ENCODE measurements around the gene EMC6. TPM values are rescaled to one million over a fixed set of nuclear protein-coding genes. Genes with fewer than 3 reads are reported as not detected.

Gene EMC6
- total RNA-seq, 5 donors from 2014 or later (not counting 1 experiment from before 2014, with no cell fraction given), result 22.4 to 36.2 (median 33.6) TPM

DNA sequence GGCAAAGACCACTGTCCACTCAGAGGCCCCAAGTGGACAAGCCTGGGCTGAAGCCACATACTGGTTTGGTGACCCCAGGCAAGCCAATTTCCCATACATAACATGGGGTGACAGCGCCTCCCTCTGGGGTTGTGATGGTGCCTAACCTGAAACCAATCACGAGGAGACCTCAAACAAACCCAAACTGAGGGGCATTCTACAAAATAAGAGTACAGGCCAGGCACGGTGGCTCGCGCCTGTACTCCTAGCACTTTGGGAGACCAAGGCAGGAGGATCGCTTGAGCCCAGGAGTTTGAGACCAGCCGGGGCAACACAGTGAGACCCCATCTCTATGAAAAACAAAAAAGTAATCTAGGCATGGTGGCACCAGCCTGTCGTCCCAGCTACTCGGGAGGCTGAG lies 23.7 kb downstream of the EMC6 start:
- Mint-ChIP-seq H3K9me3 (no peaks in the 10 kb centered on the region), H3K4me3 (no peak overlapping the region), H3K27ac (peak overlapping the region in 1 of 2 donors; percentile 55), H3K36me3 (peaks cover 15% of the 10 kb centered on the region), H3K27me3 (no peaks in the 10 kb centered on the region), H3K4me1 (peaks cover 15 to 43% (median 24%) of the 10 kb centered on the region in 3 donors)
- ATAC-seq (replicated peaks in 1 of 4) (no peak), DNase-seq (no peak)
- peaks cover 18 to 21% of the 10 kb centered on the region in 2 donors for H3K36me3 ChIP-seq (ENCODE audit: control insufficient read depth in 2 of 2, extremely low read depth in 1 of 2, insufficient read depth in 1 of 2, low read length in 1 of 2)
- ChIA-PET POLR2A (no interaction called here), CTCF (interaction anchor here in 1 of 2 donors (0.6 kb wide), 1 partner anchor 321 kb away, joined by 4 read pairs; no protein-coding TSS in a partner anchor)
- no peak overlapping the region for H3K4me3 ChIP-seq (ENCODE audit: control insufficient read depth in 1 of 2, extremely low read depth in 1 of 2, low read length in 1 of 2)
- 92% methylated on average over 8 of the region's 9 CpGs for WGBS (ENCODE audit: insufficient coverage)
- H3K4me1 ChIP-seq (ENCODE audit: control insufficient read depth in 1 of 2, extremely low read depth in 1 of 2, insufficient read depth in 2 of 2, low read length in 2 of 2), result peaks cover 5 to 35% of the 10 kb centered on the region in 2 experiments
- H3K27ac ChIP-seq (ENCODE audit: low read length), result no peak overlapping the region
- H3K9me3 ChIP-seq, result no peaks in the 10 kb centered on the region
- H3K27me3 ChIP-seq (replicated peaks in 1 of 2; ENCODE audit: control insufficient read depth in 2 of 2, extremely low read depth in 1 of 2, insufficient read depth in 2 of 2, low read length in 1 of 2), result no peaks in the 10 kb centered on the region

DNA sequence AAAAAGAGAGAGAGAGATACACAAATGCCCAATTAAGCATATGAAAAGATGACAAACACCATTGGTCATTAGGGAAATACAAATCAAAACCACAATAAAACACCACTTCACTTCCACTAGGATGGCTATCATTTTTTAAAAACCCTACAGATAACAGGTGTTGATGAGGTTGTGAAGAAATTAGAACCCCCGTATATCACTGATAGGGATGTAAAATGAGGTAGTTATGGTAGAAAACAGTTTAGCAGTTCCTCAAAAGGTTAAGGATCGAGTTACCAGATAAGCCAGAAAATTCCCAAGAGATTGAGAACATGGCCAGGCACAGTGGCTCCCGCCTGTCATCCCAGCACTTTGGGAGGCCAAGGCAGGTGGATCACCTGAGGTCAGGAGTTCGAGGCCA lies 24.5 kb downstream of the EMC6 start:
- Mint-ChIP-seq H3K27me3 (no peaks in the 10 kb centered on the region), H3K36me3 (peaks cover 15% of the 10 kb centered on the region), H3K27ac (peak overlapping the region; percentile 35 to 63), H3K9me3 (no peaks in the 10 kb centered on the region), H3K4me1 (peaks cover 15 to 43% (median 24%) of the 10 kb centered on the region in 3 donors), H3K4me3 (peak overlapping the region in 1 of 3 donors; percentile 52)
- Histone ChIP-seq H3K4me3 (ENCODE audit: control insufficient read depth in 1 of 2, extremely low read depth in 1 of 2, low read length in 1 of 2) (no peak overlapping the region), H3K9me3 (no peaks in the 10 kb centered on the region), H3K27me3 (replicated peaks in 1 of 2; ENCODE audit: control insufficient read depth in 2 of 2, extremely low read depth in 1 of 2, insufficient read depth in 2 of 2, low read length in 1 of 2) (no peaks in the 10 kb centered on the region), H3K27ac (ENCODE audit: low read length) (no peak overlapping the region), H3K4me1 (ENCODE audit: control insufficient read depth in 1 of 2, extremely low read depth in 1 of 2, insufficient read depth in 2 of 2, low read length in 2 of 2) (peaks cover 5 to 35% of the 10 kb centered on the region in 2 experiments), H3K36me3 (ENCODE audit: control insufficient read depth in 2 of 2, extremely low read depth in 1 of 2, insufficient read depth in 1 of 2, low read length in 1 of 2) (peaks cover 18 to 21% of the 10 kb centered on the region in 2 donors)
- 93% methylated on average over 2 of the region's 4 CpGs for WGBS (ENCODE audit: insufficient coverage)
- no peak for ATAC-seq (replicated peaks in 1 of 4)
- no peak for DNase-seq
- POLR2A ChIA-PET, result no interaction called here
- CTCF ChIA-PET, result interaction anchor here in 1 of 2 donors (0.6 kb wide), 1 partner anchor 320 kb away, joined by 4 read pairs; no protein-coding TSS in a partner anchor

DNA sequence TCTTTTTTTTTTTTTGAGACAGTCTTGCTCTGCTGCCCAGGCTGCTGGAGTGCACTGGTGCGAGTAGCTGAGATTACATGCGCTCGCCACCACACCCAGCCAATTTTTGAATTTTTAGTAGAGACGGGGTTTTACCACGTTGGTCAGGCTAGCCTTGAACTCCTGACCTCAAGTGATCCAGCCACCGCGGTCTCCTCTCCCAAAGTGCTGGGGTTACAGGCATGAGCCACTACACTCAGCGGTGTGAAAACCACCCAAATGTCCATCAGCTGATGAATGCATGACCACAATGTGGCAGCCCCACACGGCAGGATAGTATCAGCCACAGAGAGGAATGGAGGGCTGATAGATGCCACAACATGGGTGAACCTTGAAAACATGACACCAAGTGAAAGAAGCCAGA lies 25.2 kb downstream of the EMC6 start:
- H3K4me1 Mint-ChIP-seq, result peaks cover 15 to 40% (median 24%) of the 10 kb centered on the region in 3 donors
- Histone ChIP-seq H3K36me3 (ENCODE audit: control insufficient read depth in 2 of 2, extremely low read depth in 1 of 2, insufficient read depth in 1 of 2, low read length in 1 of 2) (peaks cover 16 to 18% of the 10 kb centered on the region in 2 donors), H3K9me3 (no peaks in the 10 kb centered on the region), H3K27ac (ENCODE audit: low read length) (peak overlapping the region; percentile 19), H3K4me3 (ENCODE audit: control insufficient read depth in 1 of 2, extremely low read depth in 1 of 2, low read length in 1 of 2) (no peak overlapping the region), H3K27me3 (replicated peaks in 1 of 2; ENCODE audit: control insufficient read depth in 2 of 2, extremely low read depth in 1 of 2, insufficient read depth in 2 of 2, low read length in 1 of 2) (no peaks in the 10 kb centered on the region), H3K4me1 (ENCODE audit: control insufficient read depth in 1 of 2, extremely low read depth in 1 of 2, insufficient read depth in 2 of 2, low read length in 2 of 2) (peaks cover 5 to 35% of the 10 kb centered on the region in 2 experiments)
- no peaks in the 10 kb centered on the region for H3K27me3 Mint-ChIP-seq
- 30% methylated on average over 3 of the region's 9 CpGs for WGBS (ENCODE audit: insufficient coverage)
- peak in 9 of 35 experiments; percentile 9 to 48 (median 23) for DNase-seq
- peak overlapping the region; percentile 58 to 80 for H3K27ac Mint-ChIP-seq
- POLR2A ChIA-PET, result interaction anchor here in 1 of 2 donors (0.9 kb wide), 1 partner anchor 351 kb away, joined by 3 read pairs; no protein-coding TSS in a partner anchor
- H3K9me3 Mint-ChIP-seq, result no peaks in the 10 kb centered on the region
- H3K4me3 Mint-ChIP-seq, result peak overlapping the region; percentile 80 to 86 (median 86)
- CTCF ChIA-PET, result no interaction called here
- peak in 1 of 4 experiments; percentile 14 for ATAC-seq (replicated peaks in 1 of 4)
- H3K36me3 Mint-ChIP-seq, result peaks cover 15% of the 10 kb centered on the region

DNA sequence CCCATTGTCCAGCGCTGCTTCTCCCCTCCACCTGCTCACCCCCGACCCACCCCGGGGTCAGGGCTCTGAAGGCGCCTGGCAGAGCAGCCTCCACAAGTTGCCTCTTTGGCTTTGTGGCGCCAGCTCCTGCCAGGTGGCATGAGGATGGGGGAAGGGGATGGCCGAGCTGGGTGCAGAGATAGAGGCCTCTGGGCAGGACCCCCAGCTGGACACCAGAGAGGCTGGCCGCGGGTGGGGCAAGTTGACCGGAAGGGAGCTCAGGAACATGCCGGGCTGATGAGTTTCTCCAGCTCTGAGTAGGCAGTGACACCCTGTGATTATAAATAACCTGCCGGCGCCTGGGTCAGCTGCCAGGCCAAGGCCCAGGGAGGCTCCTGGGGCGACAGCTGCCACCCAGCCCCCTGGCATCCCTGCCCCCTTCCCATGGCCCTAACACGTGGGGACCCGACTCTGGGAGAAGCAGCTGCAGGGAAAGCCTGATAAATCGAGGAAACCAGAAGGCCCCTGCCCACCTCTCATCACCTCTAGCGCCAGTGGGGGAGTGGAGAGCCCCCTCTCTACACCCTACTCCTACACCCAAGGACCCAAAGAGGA lies 26.6 kb downstream of the EMC6 start:
- Histone ChIP-seq H3K36me3 (ENCODE audit: control insufficient read depth in 2 of 2, extremely low read depth in 1 of 2, insufficient read depth in 1 of 2, low read length in 1 of 2) (peaks cover 8 to 9% of the 10 kb centered on the region in 2 donors), H3K4me3 (ENCODE audit: control insufficient read depth in 1 of 2, extremely low read depth in 1 of 2, low read length in 1 of 2) (peak overlapping the region; percentile 66 to 76), H3K27ac (ENCODE audit: low read length) (peak overlapping the region; percentile 51), H3K4me1 (ENCODE audit: control insufficient read depth in 1 of 2, extremely low read depth in 1 of 2, insufficient read depth in 2 of 2, low read length in 2 of 2) (peaks cover 5 to 35% of the 10 kb centered on the region in 2 experiments), H3K27me3 (replicated peaks in 1 of 2; ENCODE audit: control insufficient read depth in 2 of 2, extremely low read depth in 1 of 2, insufficient read depth in 2 of 2, low read length in 1 of 2) (no peaks in the 10 kb centered on the region), H3K9me3 (no peaks in the 10 kb centered on the region)
- CTCF ChIA-PET, result interaction anchor here in 1 of 2 donors (0.6 to 1.5 kb wide), 2 partner anchors 12 to 1117 kb away, joined by 4 to 5 read pairs; no protein-coding TSS in a partner anchor
- DNase-seq (no peak), ATAC-seq (replicated peaks in 1 of 4) (peak; percentile 14 to 31 (median 26))
- H3K27ac Mint-ChIP-seq, result peak overlapping the region in 1 of 2 donors; percentile 61
- no peaks in the 10 kb centered on the region for H3K27me3 Mint-ChIP-seq
- POLR2A ChIA-PET, result no interaction called here
- H3K4me3 Mint-ChIP-seq, result peak overlapping the region; percentile 80 to 86 (median 86)
- H3K36me3 Mint-ChIP-seq, result peaks cover 9% of the 10 kb centered on the region
- peaks cover 15 to 36% (median 24%) of the 10 kb centered on the region in 3 donors for H3K4me1 Mint-ChIP-seq
- 13% methylated on average over 9 of the region's 17 CpGs for WGBS (ENCODE audit: insufficient coverage)
- H3K9me3 Mint-ChIP-seq, result no peaks in the 10 kb centered on the region

DNA sequence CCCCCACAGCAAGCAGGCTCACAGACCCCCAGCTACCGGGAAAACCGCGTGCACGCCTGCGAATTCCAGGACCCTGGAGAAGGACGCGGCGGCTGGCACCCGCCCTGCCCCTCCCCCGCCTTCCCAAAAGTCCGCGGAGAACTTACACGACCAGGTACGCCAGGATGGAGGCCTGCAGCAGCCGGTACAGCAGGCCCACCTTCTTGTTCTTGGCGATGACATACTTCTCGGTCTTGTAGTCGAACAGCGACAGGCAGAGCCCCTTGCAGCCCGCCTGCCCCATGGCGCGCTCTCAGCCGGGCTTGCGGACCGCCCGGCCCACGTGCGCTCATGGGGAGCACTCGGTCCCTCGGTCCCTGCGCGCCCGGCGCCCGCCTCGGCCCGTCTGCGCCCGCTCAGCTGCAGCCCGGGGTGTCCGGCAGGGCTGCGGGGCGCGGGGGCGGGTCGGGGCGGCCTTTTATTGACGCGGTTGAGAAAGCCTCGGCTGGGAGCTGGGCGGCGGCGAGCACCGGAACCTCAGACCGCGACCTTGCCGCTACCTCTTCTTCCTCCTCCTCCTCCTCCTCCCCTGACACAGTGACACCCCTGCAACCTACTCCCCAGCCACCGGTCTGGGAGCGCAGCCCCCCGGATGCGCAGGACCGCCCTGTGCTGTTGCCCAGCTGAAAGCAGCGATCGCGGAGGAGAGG lies 27.3 kb downstream of the EMC6 start, which contains the start of gene P2RX5:
TSS of gene P2RX5 (minus strand) at position 433 of the 689 bp plus-strand sequence. CDS start at position 283, 150 bp downstream.
- ATAC-seq (replicated peaks in 1 of 4), result peak; percentile 73 to 80 (median 74)
- Histone ChIP-seq H3K36me3 (ENCODE audit: control insufficient read depth in 2 of 2, extremely low read depth in 1 of 2, insufficient read depth in 1 of 2, low read length in 1 of 2) (peaks cover 5% of the 10 kb centered on the region in 2 donors), H3K27me3 (replicated peaks in 1 of 2; ENCODE audit: control insufficient read depth in 2 of 2, extremely low read depth in 1 of 2, insufficient read depth in 2 of 2, low read length in 1 of 2) (no peaks in the 10 kb centered on the region), H3K4me1 (ENCODE audit: control insufficient read depth in 1 of 2, extremely low read depth in 1 of 2, insufficient read depth in 2 of 2, low read length in 2 of 2) (peaks cover 5 to 35% of the 10 kb centered on the region in 2 experiments), H3K27ac (ENCODE audit: low read length) (peak within 1 kb of the TSS; percentile 51), H3K9me3 (no peaks in the 10 kb centered on the region), H3K4me3 (ENCODE audit: control insufficient read depth in 1 of 2, extremely low read depth in 1 of 2, low read length in 1 of 2) (peak within 1 kb of the TSS; percentile 66 to 76)
- H3K4me1 Mint-ChIP-seq, result peaks cover 15 to 36% (median 24%) of the 10 kb centered on the region in 3 donors
- ChIA-PET CTCF (interaction anchor here in 1 of 2 donors (0.6 to 1.5 kb wide), 3 partner anchors 13 to 1740 kb away, joined by 4 to 5 read pairs (median 4); no protein-coding TSS in a partner anchor), POLR2A (interaction anchor here in 1 of 2 donors (0.6 kb wide), 1 partner anchor 528 kb away, joined by 3 read pairs; no protein-coding TSS in a partner anchor)
- peak in 27 of 35 experiments; percentile 11 to 56 (median 23) for DNase-seq
- peak within 1 kb of the TSS; percentile 84 to 93 for H3K27ac Mint-ChIP-seq
- no peaks in the 10 kb centered on the region for H3K9me3 Mint-ChIP-seq
- peak within 1 kb of the TSS; percentile 86 to 93 (median 90) for H3K4me3 Mint-ChIP-seq
- H3K36me3 Mint-ChIP-seq, result peaks cover 5% of the 10 kb centered on the region
- under 1% methylated on average over 57 of the region's 65 CpGs for WGBS (ENCODE audit: insufficient coverage)
- no peaks in the 10 kb centered on the region for H3K27me3 Mint-ChIP-seq

DNA sequence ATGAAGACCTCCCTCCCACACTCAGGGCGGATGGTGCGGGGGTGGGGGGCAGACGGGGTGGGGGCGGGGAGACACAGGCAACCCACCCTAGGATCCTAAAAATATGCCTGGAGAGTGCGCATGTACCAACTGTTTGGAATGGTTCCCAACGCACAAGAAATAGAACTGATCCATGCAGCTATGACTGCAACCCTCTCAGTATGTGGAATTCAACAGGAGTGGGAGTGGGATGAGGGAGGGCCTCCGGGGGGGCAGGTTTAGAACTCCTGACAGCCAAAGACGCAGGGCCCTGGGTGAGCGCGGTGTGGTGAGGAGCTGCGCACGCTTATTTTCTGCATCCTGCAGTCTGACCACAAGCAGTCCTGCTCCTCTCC lies 28.5 kb downstream of the EMC6 start:
- Mint-ChIP-seq H3K27ac (no peak overlapping the region), H3K27me3 (no peaks in the 10 kb centered on the region), H3K36me3 (no peaks in the 10 kb centered on the region), H3K4me1 (peaks cover 15 to 33% (median 24%) of the 10 kb centered on the region in 3 donors), H3K9me3 (no peaks in the 10 kb centered on the region), H3K4me3 (peak overlapping the region; percentile 24 to 86 (median 25))
- DNase-seq (no peak), ATAC-seq (replicated peaks in 1 of 4) (no peak)
- ChIA-PET CTCF (no interaction called here), POLR2A (no interaction called here)
- Histone ChIP-seq H3K4me3 (ENCODE audit: control insufficient read depth in 1 of 2, extremely low read depth in 1 of 2, low read length in 1 of 2) (no peak overlapping the region), H3K27ac (ENCODE audit: low read length) (no peak overlapping the region), H3K36me3 (ENCODE audit: control insufficient read depth in 2 of 2, extremely low read depth in 1 of 2, insufficient read depth in 1 of 2, low read length in 1 of 2) (no peaks in the 10 kb centered on the region), H3K27me3 (replicated peaks in 1 of 2; ENCODE audit: control insufficient read depth in 2 of 2, extremely low read depth in 1 of 2, insufficient read depth in 2 of 2, low read length in 1 of 2) (no peaks in the 10 kb centered on the region), H3K9me3 (no peaks in the 10 kb centered on the region), H3K4me1 (ENCODE audit: control insufficient read depth in 1 of 2, extremely low read depth in 1 of 2, insufficient read depth in 2 of 2, low read length in 2 of 2) (peaks cover 5 to 35% of the 10 kb centered on the region in 2 experiments)
- WGBS (ENCODE audit: insufficient coverage), result 95% methylated on average over 2 of the region's 12 CpGs
